HG02852 (cell line): ENCODE results near the gene PIK3R1.
A peak's percentile ranks its signal among the peaks of the same experiment; 100 is the strongest.
"Not testable (repeated sequence)": the region's sequence is repeated elsewhere in the genome, so short reads cannot be mapped to it uniquely, and the experiment has no call there.

Source experiments
- ATAC-seq: cut with Tn5 transposase; IDR thresholded peaks from one replicate; pipeline ENCODE4 v1.9.1; 2021; ENCODE audit warnings: mild to moderate bottlenecking, moderate library complexity; ENCODE audit not compliant: unreplicated experiment

Gene PIK3R1

GRCh38 chr5:68192679-68193060, 22.9 kb upstream of the PIK3R1 start:
- ATAC-seq = no peak

GRCh38 chr5:68193481-68194036, 22.0 kb upstream of the PIK3R1 start:
- no peak for ATAC-seq

- no peak for ATAC-seq
Measured at GRCh38 chr5:68194386-68194785, 21.2 kb upstream of the PIK3R1 start.

- ATAC-seq = no peak
Measured at GRCh38 chr5:68195137-68195536, 20.4 kb upstream of the PIK3R1 start.

GRCh38 chr5:68196876-68197275, 18.7 kb upstream of the PIK3R1 start:
- peak; percentile 99 for ATAC-seq

GRCh38 chr5:68200288-68200687, 15.3 kb upstream of the PIK3R1 start:
- ATAC-seq = no peak

- not testable (repeated sequence) for ATAC-seq
Measured at GRCh38 chr5:68210654-68211053, 4.9 kb upstream of the PIK3R1 start.

GRCh38 chr5:68214482-68215207, 911 bp upstream of the PIK3R1 start:
- peak; percentile 15 for ATAC-seq

GRCh38 chr5:68215898-68216244, 315 bp downstream of the PIK3R1 start:
- ATAC-seq = peak; percentile 48

GRCh38 chr5:68216245-68217046, 890 bp downstream of the PIK3R1 start:
- peak; percentile 26 for ATAC-seq

- no peak for ATAC-seq
Measured at GRCh38 chr5:68217047-68217355, 1.4 kb downstream of the PIK3R1 start.

- ATAC-seq = no peak
Measured at GRCh38 chr5:68217528-68217927, 2.0 kb downstream of the PIK3R1 start.

GRCh38 chr5:68219161-68219816, 3.7 kb downstream of the PIK3R1 start:
- ATAC-seq = no peak

GRCh38 chr5:68220260-68220659, 4.7 kb downstream of the PIK3R1 start:
- no peak for ATAC-seq

- ATAC-seq = no peak
Measured at GRCh38 chr5:68220914-68221313, 5.4 kb downstream of the PIK3R1 start.

- ATAC-seq = no peak
Measured at GRCh38 chr5:68221488-68221887, 5.9 kb downstream of the PIK3R1 start.

- ATAC-seq = no peak
Measured at GRCh38 chr5:68222310-68222709, 6.8 kb downstream of the PIK3R1 start.

GRCh38 chr5:68222824-68223354, 7.3 kb downstream of the PIK3R1 start:
- no peak for ATAC-seq

GRCh38 chr5:68223904-68224303, 8.3 kb downstream of the PIK3R1 start:
- no peak for ATAC-seq

- ATAC-seq = no peak
Measured at GRCh38 chr5:68224509-68225187, 9.1 kb downstream of the PIK3R1 start.
